ENCODE data around the gene MMP15. TPM values are rescaled to one million over a fixed set of nuclear protein-coding genes. Genes with fewer than 3 reads are reported as not detected.
A peak's percentile ranks its signal among the peaks of the same experiment; 100 is the strongest.

The MMP15 gene
- total and polyA plus RNA-seq, 12 donors = 24.4 to 88.4 (median 58.1) TPM

- intact Hi-C loops (cut with DNase I) = loop anchor here in 5 of 10 donors (2.0 to 10.0 kb wide), 5 partner anchors 97 to 422 kb away; no protein-coding TSS in a partner anchor
- Histone ChIP-seq H3K9me3 (no peaks in the 10 kb centered on the region), H3K4me1 (peaks cover 9 to 60% (median 38%) of the 10 kb centered on the region in 9 donors), H3K27ac (peak overlapping the region; percentile 86 to 97 (median 92)), H3K36me3 (peaks cover 0 to 59% (median 18%) of the 10 kb centered on the region in 9 donors), H3K4me3 (peak overlapping the region; percentile 57 to 97 (median 72)), H3K27me3 (no peaks in the 10 kb centered on the region)
- ATAC-seq (no peak), DNase-seq (no peak)
- 16 to 21% methylated on average over 6 of the region's 6 CpGs for WGBS, 2 donors
- no peak for TF ChIP-seq CTCF (IDR thresholded peaks at IDR 0.05)
Measured at GRCh38 chr16:57999366-57999970, 26.1 kb upstream of the MMP15 start.

GRCh38 chr16:57999971-58000705 is 25.4 kb upstream of the MMP15 start, which contains the start of gene ZNF319:
Gene ZNF319 (minus strand): TSS chr16:58000672. CDS start chr16:57998265, 2,407 bp downstream.
- no peaks in the 10 kb centered on the region for H3K9me3 ChIP-seq
- peaks cover 0 to 59% (median 18%) of the 10 kb centered on the region in 9 donors for H3K36me3 ChIP-seq
- peak within 1 kb of the TSS; percentile 86 to 97 (median 92) for H3K27ac ChIP-seq
- peak within 1 kb of the TSS; percentile 57 to 97 (median 72) for H3K4me3 ChIP-seq
- intact Hi-C loops (cut with DNase I) = loop anchor here (1.0 to 10.0 kb wide), 15 partner anchors 93 to 425 kb away; partner anchors contain the start of gene KIFC3 (in 2 of the 10)
- TF ChIP-seq CTCF (IDR thresholded peaks at IDR 0.05) = no peak
- H3K4me1 ChIP-seq = peaks cover 6 to 60% (median 36%) of the 10 kb centered on the region in 9 donors
- DNase-seq (peak in 1 of 2 donors; percentile 32), ATAC-seq (peak in 3 of 8 donors; percentile 0 to 9 (median 3))
- 0 to 1% methylated on average over 61 to 95 of the region's 95 CpGs for WGBS, 2 donors
- H3K27me3 ChIP-seq = no peaks in the 10 kb centered on the region

- no peaks in the 10 kb centered on the region for H3K27me3 ChIP-seq
- intact Hi-C loops (cut with DNase I) = loop anchor here in 8 of 10 donors (1.0 to 10.0 kb wide), 14 partner anchors 94 to 426 kb away; partner anchors contain the start of gene KIFC3 (in 2 of the 8)
- peak; percentile 86 to 92 for DNase-seq
- WGBS, 2 donors = 0 to 1% methylated on average over 56 to 81 of the region's 81 CpGs
- peaks cover 0 to 54% (median 18%) of the 10 kb centered on the region in 9 donors for H3K36me3 ChIP-seq
- peak within 1 kb of the TSS; percentile 86 to 97 (median 92) for H3K27ac ChIP-seq
- peaks cover 6 to 53% (median 33%) of the 10 kb centered on the region in 9 donors for H3K4me1 ChIP-seq
- ATAC-seq = peak; percentile 92 to 98 (median 95)
- peak within 1 kb of the TSS; percentile 57 to 97 (median 72) for H3K4me3 ChIP-seq
- TF ChIP-seq CTCF (IDR thresholded peaks at IDR 0.05) = peak; percentile 58 to 91 (median 80)
- H3K9me3 ChIP-seq = no peaks in the 10 kb centered on the region
Measured at GRCh38 chr16:58000706-58001676, 24.6 kb upstream of the MMP15 start, which contains the start of gene USB1. Gene USB1 (plus strand): TSS chr16:58001407. CDS start chr16:58001484, 77 bp downstream.
